Stimulated activated CD4-positive, alpha-beta T cell treated with anti-CD3 and anti-CD28 coated beads, Interleukin-1b, Interleukin-23, amount 100 ng/mL, for 24 hours (primary cell): ENCODE data around the gene SPATS2.
A peak's percentile ranks its signal among the peaks of the same experiment; 100 is the strongest.
"Not testable (repeated sequence)": the region's sequence is repeated elsewhere in the genome, so short reads cannot be mapped to it uniquely, and the experiment has no call there.

Experiments
- DNase-seq, 4 experiments: peaks; one replicate each; pipeline ENCODE4 v3.0.0-alpha.2; 2020; ENCODE audit warnings: low read depth in 4 of 4, low spot score in 1 of 4

Gene SPATS2

DNA sequence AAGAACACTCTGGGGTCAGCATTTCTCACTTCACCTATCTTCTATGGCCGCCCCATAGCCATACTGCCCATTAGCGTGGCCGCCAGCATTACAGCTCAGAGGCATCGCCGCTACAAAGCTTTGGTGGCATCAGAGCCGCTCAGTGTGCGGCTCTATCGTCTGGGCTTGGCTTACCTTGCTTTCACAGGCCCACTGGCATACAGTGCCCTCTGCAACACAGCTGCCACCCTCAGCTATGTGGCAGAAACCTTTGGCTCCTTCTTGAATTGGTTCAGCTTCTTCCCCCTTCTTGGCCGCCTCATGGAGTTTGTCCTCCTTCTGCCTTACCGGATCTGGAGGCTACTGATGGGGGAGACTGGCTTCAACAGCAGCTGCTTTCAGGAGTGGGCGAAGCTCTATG is 18.0 kb upstream of the SPATS2 start:
- DNase-seq: no peak

DNA sequence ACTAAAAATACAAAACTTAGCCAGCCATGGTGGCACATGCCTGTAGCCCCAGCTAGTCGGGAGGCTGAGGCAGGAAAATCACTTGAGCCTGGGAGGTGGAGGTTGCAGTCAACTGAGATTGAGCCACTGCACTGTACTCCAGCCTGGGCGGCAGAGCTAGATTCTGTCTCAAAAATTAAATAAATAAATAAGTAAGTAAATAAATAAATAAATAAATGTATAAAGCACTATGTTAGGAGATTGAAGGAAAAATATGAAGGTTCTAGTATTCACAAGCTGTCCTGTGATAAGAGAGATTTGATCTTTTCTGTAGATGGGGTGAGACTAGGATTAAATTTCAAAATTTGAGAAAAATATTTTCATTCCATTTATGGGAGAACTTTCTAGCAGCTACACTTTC is 14.9 kb upstream of the SPATS2 start:
- no peak for DNase-seq

DNA sequence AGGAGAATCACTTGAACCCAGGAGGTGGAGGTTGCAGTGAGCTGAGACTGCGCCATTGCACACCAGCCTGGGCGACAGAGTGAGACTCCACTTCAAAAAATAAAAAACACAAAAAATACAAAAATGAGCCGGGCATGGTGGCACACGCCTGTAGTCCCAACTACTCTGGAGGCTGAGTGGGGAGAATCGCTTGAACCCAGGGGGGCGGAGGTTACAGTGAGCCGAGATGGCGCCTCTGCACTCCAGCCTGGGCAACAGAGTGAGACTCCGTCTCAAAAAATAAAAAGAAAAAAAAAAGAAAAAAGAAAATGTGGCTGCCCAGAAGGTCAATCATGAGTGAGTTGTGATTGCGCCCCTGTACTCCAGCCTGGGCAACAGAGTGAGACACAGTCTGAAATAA is 11.3 kb upstream of the SPATS2 start:
- DNase-seq: no peak

DNA sequence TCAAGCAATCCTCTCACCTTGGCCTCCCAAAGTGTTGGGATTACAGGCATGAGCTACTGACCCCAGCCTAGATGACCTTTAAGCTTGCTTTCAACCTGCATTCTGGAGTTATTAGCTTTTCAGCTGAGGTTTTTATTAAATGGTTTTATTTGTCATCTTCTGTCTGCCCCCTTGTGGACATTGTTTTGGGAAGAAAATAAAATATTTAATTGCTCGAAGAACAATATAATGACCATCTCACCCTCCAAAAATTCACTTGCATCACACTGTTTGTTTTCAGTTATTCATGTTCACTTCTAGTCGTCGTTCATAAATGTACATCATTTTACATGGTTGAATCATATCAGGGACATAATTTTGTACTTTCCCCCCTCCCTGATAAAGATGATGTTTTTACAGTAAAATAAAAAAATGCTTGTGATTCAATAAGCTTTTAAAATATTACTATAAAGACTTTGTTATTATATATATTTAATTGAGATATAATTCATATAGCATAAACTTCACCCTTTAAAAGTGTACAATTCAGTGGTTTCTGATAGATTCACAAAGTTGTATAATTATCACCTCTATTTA is 10.1 kb upstream of the SPATS2 start:
- no peak for DNase-seq

DNA sequence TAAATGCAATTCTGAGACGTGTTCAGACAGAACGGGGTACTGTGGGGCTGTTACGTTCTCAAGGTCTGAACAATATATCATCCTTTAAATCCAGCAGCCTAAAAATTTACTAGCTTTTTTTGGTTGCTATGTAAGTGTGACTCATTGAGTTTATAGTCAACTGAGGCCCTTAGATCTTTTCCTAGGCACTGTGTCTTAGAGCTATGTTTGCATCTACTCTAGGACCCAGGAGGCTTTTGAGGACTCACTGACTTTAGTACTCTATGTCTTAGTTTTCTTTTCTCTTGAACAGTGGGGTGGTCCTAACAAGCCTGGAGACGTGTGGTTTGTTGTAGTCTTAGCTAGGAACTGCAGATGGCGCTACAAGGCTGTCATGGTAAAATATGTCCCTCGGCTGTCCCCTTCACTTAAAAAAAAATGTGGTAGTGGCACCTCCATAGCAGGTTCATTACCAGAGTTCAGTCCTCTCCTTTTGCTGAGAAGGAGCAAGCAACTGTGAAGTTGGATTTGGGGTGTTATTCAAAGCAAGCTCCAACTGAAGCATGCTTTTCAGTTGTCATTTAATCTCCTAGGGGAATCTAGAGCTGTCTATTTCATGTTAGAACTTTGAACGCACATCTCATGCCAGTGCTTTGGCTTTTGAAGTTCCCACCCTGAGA is 8.7 kb upstream of the SPATS2 start:
- DNase-seq: peak in 1 of 4 experiments; percentile 41

DNA sequence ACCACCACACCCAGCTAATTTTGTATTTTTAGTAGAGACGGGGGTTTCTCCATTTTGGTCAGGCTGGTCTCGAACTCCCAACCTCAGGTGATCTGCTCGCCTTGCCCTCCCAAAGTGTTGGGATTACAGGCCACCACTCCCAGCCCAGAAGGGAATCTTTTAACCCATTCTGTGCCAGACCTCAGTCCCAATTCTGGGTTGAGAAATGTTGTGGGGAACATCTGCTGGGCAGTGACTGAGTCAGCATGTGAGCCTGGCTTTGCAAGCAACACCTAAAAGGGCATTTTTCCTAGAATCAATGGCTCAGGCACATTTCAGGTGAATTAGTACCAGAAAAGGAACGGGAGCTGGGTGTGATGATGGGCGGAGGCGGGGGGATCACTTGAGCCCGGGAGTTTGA is 7.6 kb upstream of the SPATS2 start:
- DNase-seq: no peak

DNA sequence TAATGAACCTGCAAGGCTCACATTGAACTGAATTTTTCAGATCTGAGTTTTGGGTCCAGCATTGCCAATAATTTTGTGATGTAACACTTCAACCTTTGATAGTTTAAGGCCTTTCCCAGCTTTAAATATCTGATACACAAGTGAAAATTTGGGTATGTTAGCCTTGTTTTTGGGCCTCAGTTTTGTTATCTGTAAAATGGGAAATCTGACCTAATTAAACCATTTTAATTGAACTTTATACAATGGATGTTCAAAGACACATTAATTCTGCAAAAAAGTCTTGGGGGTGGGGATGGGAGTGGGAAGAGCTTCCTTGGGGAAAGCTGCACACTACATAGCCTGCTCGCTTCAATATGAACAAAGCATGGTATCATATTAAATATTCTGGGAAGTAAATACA is 5.2 kb upstream of the SPATS2 start:
- no peak for DNase-seq

DNA sequence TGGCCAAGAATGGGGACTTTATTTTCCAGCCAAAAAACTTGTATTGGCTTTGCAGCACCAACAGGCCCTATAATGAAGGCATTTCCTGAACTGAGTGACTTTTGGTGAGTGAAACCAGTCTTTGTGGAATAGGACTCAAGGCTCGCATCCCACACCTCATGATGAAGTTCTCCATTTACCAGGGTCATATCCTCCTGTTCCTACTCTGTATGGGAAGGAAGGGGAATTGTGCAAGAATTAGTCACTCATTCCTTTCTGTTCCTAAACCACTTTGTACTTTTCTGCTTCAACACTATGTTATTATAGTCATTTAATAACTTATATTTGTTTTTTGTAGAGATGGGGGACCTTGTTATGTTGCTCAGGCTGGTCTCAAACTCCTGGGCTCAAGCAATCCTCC is 2.3 kb upstream of the SPATS2 start:
- no peak for DNase-seq

DNA sequence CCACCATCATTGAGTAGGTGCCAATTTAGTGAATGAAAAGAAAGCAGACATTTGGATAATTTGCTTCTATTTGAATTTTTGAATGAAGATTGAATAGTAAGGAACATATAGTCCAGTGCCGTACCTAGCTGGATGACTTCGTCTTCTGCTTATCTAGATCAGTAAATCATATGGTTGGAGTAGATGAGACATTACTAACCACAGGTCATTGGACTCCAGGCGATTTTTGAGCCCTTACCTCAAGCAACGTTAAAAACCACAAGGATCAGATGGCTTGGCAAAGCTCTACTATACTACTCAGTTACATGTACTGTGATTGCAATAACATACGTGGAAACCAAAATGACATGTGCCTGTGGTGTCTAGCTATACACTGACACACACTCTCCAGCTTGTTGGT is 1.7 kb upstream of the SPATS2 start:
- DNase-seq: no peak

DNA sequence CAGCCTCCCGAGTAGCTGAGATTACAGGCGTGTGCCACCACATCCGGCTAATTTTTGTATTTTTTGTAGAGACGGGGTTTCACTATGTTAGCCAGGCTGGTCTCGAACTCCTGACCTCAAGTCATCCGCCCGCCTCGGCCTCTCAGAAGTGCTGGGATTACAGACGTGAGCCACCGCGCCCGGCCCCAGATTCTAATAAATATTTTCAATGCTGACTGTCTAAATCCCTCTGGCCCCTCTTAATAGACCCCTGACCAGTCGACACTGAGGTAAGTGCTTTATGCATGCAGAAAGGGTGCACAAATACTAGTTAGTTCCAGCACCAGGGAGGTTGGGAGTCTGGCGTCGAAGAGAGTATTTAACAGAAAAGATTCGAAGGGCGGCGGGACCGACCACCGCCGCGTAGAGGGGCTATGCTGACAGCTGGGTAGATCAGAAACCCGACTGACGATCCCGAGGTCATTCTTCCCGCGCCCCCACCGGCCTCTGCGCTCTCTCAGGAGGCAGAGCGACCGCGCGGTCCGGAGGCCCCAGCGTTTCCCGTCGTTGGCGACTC is 1.1 kb upstream of the SPATS2 start:
- no peak for DNase-seq

DNA sequence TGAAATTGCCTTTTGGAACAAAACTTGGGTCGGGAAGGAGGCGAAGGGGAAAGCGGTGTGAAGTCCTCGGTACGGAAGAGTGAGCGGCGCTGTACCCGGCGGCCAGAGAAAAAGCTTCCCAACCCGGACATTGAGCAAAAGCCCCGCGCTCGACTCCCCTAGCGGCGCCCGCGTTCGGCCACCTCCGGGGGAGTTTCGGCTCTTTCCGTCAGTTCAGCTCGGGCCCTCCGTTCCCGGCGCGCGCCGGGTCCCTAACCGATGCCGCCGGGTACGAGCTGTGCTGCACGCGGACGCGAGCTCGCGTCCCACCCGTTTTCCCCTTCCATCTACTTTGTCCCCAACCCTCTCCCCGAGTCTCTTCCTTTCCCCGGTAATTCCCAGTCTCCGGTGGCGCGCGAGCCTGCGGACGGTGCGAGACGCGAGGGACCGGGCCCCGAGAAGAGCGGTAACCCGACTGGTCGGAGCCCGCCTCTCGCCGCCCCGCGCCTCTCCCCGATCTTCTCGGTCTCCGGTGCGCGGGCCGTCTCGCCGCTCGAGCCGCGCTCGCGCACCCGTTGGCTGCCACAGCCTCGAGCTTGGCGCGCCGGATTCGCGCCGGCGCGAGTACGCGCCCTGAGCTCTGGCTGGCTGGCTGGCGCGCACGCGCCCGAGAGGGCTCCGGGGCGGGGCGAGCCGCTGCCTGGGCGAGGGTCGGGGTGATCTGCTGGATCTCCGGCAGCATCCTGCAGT is 446 bp upstream of the SPATS2 start:
- peak; percentile 68 to 88 (median 78) for DNase-seq

DNA sequence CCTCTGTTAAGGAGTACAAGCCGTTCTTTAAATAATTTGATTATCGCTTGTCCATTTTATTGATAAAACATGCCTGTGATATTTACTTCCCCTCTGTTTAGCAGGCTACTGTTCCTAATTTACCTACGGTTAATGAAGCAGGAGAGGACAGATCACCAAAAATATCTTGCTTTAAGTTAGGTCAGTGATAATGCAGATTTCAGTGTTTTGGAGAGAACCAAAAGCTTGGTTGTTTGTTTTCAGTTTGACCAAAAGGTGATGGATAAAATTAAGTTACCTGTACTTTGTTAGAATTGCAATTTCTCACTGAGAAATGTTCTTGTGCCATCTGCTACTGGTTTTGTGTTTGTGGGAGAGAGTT is 958 bp downstream of the SPATS2 start:
- no peak for DNase-seq

DNA sequence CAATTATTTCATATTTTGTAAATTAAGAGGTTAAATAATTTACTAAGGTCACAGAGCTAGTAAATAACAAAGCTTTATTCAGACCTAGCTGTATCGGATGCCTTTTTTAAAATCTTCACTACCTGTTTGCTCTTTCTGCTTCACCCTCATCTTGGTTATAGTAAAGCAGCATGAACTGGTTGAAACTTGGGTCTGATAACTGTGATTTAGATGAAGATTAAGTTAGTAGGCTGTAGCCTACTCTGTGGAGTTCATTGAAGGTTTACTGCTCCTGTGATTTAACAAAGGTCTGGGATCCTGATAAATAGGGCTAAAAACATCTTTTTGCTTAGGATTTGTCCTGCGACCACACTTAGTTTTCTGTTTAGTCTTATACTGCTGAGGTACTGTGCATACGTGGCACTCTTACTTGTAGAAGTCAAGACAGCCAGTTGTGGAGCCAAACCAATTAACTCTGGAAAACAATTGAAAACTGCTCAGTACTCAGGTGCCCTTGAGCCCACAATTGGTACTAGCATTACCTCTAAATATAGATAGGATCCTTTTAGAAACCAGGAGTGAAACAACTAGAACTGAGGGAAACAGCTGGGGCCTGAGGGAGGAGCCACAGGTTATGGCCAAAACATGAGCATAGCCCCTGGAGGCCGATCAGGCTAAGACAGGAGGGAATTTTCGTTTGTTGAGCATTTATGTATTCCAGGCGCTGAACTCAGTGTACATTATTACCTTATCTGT is 2.3 kb downstream of the SPATS2 start:
- DNase-seq: no peak

DNA sequence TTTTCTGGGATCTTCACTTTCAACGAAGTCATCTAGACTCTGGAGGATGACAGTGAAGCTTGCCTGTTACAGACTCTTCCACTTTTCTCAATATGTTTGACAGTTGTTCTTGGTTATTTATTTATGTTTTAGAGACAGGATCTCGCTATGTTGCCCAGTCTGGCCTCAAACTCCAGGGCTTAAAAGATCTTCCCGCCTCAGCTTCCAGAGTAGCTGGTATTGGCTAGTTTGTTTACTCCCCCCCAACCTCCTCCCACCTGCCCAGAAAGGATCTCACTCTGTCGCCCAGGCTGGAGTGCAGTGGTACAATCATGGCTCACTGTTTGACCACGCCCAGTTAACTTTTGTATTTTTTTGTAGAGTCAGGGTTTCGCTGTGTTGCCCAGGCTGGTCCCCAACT is 3.3 kb downstream of the SPATS2 start:
- no peak for DNase-seq

DNA sequence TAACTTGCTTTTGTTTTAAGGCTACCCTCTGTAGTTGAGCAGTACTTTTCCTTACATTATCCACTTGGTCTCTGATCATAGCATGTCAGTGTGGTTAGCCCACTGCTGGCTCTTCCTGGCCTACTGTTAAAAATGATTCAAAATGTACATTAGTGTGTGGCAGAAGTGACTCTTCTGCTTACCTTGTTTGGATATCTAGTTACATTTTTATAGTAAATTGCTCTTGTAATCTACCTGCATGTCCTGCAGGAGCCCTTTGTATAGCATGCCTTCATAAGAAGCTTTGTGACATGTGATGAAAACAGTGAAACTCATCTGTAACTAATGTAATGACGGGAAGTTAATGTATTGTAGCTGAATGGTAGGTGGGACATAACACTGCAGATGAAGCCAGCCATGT is 8.1 kb downstream of the SPATS2 start:
- DNase-seq: no peak

DNA sequence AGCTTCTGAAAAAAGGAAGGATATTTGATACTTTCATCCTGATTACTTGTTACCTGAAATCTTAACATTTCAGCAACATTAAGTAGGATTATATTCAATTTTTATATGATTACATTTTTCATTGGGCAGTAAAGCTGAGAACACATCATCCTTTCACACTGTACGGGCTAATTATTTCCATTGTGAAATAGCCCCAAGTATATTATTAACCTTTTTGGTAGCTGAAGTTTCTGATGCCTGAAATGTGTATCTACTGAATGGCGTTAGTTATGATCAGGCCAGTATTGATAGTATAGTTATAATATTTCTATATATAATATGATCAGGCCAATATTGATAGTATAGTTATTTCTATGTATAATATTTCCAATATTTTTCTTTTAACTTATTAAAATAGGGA is 10.1 kb downstream of the SPATS2 start:
- DNase-seq: no peak

DNA sequence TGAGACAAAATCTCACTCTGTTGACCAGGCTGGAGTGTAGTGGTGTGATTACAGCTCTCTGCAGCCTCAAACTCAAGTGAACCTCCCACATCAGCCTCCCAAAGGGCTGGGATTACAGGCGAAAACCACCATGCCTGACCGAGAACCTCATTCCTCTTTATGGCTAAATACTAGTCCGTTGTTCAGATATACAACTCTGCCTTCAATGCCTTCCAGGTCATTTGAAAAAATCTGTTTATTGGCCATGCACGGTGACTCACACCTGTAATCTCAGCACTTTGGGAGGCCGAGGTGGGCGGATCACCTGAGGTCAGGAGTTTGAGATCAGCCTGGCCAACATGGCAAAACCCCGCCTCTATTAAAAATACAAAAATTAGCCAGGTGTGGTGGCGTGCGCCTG is 12.9 kb downstream of the SPATS2 start:
- DNase-seq: not testable (repeated sequence)

DNA sequence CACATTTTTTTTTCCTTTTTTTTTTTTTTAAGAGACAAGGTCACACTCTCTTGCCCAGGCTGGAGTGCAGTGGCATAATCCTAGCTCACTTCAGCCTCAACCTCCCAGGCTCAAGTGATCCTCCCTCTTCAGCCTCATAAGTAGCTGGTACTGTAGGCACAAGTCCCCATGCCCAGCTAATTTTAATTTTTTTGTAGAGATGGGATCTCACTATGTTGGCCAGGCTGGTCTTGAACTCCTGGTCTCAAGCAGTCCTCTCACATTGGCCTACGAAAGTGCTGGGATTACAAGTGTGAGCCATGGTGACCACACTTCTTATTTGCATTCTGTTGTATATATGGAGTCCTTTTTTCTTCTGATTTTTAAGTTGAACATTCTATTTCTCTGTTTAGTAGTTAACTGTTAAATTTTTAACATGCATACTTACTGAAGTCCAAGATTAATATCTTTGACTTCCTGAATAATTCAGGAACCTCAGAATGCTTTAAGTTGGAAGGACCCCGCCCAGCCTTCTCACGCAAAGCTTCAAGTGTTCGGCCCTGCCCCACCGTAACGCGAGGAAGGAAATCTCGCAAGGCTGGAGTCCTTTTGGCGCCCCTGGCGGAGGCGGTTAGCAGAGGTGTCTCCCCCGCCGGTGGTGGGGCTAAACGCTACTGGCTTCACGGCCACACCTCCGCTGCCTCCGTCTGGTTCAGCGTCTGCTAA is 21.6 kb downstream of the SPATS2 start:
- DNase-seq: peak in 3 of 4 experiments; percentile 27 to 36 (median 32)

DNA sequence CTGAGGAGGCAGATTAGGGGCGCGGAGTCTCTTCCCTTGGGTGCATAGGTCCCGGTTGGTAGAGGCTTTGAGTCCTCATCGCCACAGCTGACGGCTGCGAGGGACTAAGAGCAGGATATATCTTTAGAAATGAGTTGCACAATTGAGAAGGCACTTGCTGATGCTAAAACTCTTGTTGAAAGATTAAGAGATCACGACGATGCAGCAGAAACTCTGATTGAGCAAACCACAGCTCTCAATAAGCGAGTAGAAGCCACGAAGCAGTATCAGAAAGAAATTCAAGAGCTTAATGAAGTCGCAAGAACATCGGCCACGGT is 22.1 kb downstream of the SPATS2 start:
- DNase-seq: no peak

DNA sequence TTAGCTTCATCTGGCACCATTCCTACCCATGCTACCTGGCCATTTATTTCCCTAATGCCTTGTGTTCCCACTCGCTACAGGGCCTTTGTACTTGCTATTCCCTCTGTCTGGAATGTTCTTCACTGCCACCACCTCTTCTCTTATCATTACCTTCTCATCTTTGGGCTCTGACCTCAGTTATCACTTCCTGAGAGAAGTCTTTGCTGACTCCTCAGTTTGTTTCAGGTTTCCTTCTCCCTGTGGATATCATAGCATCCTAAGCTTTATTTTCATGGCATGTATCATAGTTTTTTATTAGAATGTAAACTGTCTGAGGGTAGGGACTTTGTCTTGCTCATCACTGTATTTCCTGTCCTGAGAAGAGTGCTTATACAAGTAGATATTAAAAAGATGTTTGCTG is 29.7 kb downstream of the SPATS2 start:
- DNase-seq: no peak

DNA sequence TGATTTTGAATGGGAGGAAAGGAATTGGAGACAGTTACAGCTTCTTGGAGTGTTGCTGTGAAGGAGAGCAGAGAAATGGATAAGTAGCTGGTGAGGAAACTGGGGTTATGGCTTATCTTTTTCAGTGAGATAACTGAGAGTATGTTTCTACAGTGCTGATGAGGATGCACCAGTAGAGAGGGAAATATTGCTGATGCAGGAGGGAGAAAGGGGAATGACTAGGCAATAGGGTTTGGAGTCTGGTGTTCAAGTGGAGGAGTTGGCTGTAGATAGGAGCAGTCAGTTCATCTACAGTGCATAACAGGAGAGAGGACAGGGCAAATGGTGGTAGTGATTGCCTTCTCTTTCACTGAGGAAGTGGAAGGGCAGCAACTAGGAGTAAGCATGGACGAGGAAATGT is 33.0 kb downstream of the SPATS2 start:
- no peak for DNase-seq
